ENCODE results near the gene TCTN1. TPM values are rescaled to one million over a fixed set of nuclear protein-coding genes. Genes with fewer than 3 reads are reported as not detected.

The TCTN1 gene
- total and polyA plus RNA-seq, 11 donors = 12.6 to 27.7 (median 19.0) TPM

- TF ChIP-seq CTCF (IDR thresholded peaks at IDR 0.05) (no peak), POLR2A (IDR thresholded peaks at IDR 0.05) (no peak)
- peak overlapping the region in 2 of 12 donors; percentile 6 to 47 for H3K4me3 ChIP-seq
- no peaks in the 10 kb centered on the region for H3K36me3 ChIP-seq
- DNase-seq (no peak), ATAC-seq (no peak)
- 92 to 96% (median 95%) methylated on average over 8 of the region's 8 CpGs for WGBS, 4 donors
- intact Hi-C loops (cut with DNase I) = loop anchor here in 3 of 10 donors (5.0 to 10.0 kb wide), 3 partner anchors 139 to 511 kb away; partner anchors contain the start of genes FAM216A (in 1 of the 3) and GPN3 (in 1 of the 3)
- no peaks in the 10 kb centered on the region for H3K9me3 ChIP-seq
- H3K27me3 ChIP-seq = no peaks in the 10 kb centered on the region
- peaks cover 0 to 11% (median 0%) of the 10 kb centered on the region in 12 donors for H3K4me1 ChIP-seq
- H3K27ac ChIP-seq = peak overlapping the region in 4 of 12 donors; percentile 28 to 91 (median 40)
These were observed 7.7 kb upstream of the TCTN1 start for GRCh38 chr12:110606253-110606611.

GRCh38 chr12:110613071-110613770 is 708 bp upstream of the TCTN1 start:
- intact Hi-C loops (cut with DNase I) = loop anchor here in 7 of 10 donors (2.0 to 10.0 kb wide), 7 partner anchors 79 to 274 kb away; no protein-coding TSS in a partner anchor
- peaks cover 0 to 8% (median 0%) of the 10 kb centered on the region in 9 donors for H3K36me3 ChIP-seq
- peak in 2 of 5 donors; percentile 8 to 24 for DNase-seq
- H3K4me3 ChIP-seq = peak overlapping the region; percentile 24 to 93 (median 65)
- peak in 2 of 4 donors; percentile 1 to 12 for ATAC-seq
- peaks cover 0 to 15% (median 7%) of the 10 kb centered on the region in 12 donors for H3K4me1 ChIP-seq
- WGBS, 4 donors = 72 to 75% (median 74%) methylated on average over 23 of the region's 23 CpGs
- H3K27ac ChIP-seq = peak overlapping the region in 11 of 12 donors; percentile 31 to 82 (median 67)
- TF ChIP-seq CTCF (IDR thresholded peaks at IDR 0.05) (no peak), POLR2A (IDR thresholded peaks at IDR 0.05) (no peak)
- no peaks in the 10 kb centered on the region for H3K27me3 ChIP-seq
- H3K9me3 ChIP-seq = no peaks in the 10 kb centered on the region

- no peaks in the 10 kb centered on the region for H3K27me3 ChIP-seq
- DNase-seq = no peak
- TF ChIP-seq CTCF (IDR thresholded peaks at IDR 0.05) (no peak), POLR2A (IDR thresholded peaks at IDR 0.05) (no peak)
- no peak for ATAC-seq
- no peak overlapping the region for H3K27ac ChIP-seq
- H3K36me3 ChIP-seq = peaks cover 0 to 9% (median 0%) of the 10 kb centered on the region in 9 donors
- H3K4me3 ChIP-seq = peak overlapping the region in 1 of 12 donors; percentile 93
- H3K4me1 ChIP-seq = peaks cover 0 to 15% (median 7%) of the 10 kb centered on the region in 12 donors
- H3K9me3 ChIP-seq = no peaks in the 10 kb centered on the region
- WGBS, 4 donors = 89 to 92% (median 91%) methylated on average over 8 of the region's 8 CpGs
- intact Hi-C loops (cut with DNase I) = loop anchor here in 6 of 10 donors (5.0 to 10.0 kb wide), 4 partner anchors 77 to 272 kb away; no protein-coding TSS in a partner anchor
These were observed 1.2 kb downstream of the TCTN1 start for GRCh38 chr12:110615171-110615570.

- WGBS, 4 donors = 85 to 97% (median 93%) methylated on average over 5 of the region's 5 CpGs
- Histone ChIP-seq H3K4me3 (no peak overlapping the region), H3K9me3 (no peaks in the 10 kb centered on the region), H3K4me1 (peaks cover 0 to 15% (median 7%) of the 10 kb centered on the region in 12 donors), H3K27ac (no peak overlapping the region), H3K36me3 (peaks cover 0 to 9% (median 0%) of the 10 kb centered on the region in 9 donors), H3K27me3 (no peaks in the 10 kb centered on the region)
- ATAC-seq (no peak), DNase-seq (no peak)
- TF ChIP-seq POLR2A (IDR thresholded peaks at IDR 0.05) (no peak), CTCF (IDR thresholded peaks at IDR 0.05) (no peak)
- intact Hi-C loops (cut with DNase I) = loop anchor here in 6 of 10 donors (5.0 to 10.0 kb wide), 4 partner anchors 76 to 271 kb away; no protein-coding TSS in a partner anchor
These were observed 2.7 kb downstream of the TCTN1 start for GRCh38 chr12:110616471-110617115.
